K562 (cell line): ENCODE data around the gene CENPX. TPM values are rescaled to one million over a fixed set of nuclear protein-coding genes. Genes with fewer than 3 reads are reported as not detected.
A peak's percentile ranks its signal among the peaks of the same experiment; 100 is the strongest.

ENCODE experiments used
- CBFA2T3 ChIP-seq: fragments of 450-650 bp; IDR thresholded peaks from 2 replicates; pipeline ENCODE4 v1.6.1; 2017
- FUS ChIP-seq: fragments of 200-400 bp; formaldehyde crosslinking; optimal IDR thresholded peaks from 2 replicates; pipeline ENCODE3; 2017; ENCODE audit warnings: low read depth, low read length
- HDAC1 ChIP-seq, 2 experiments: fragments of 450-650 bp; IDR thresholded peaks; 2 replicates each; pipeline ENCODE4 v1.6.1; 2016 to 2017; ENCODE audit warnings: inconsistent platforms in 1 of 2, mild to moderate bottlenecking in 1 of 2, moderate library complexity in 1 of 2
- KHSRP ChIP-seq: fragments of 450-650 bp; IDR thresholded peaks from 2 replicates; pipeline ENCODE4 v1.6.1; 2017
- MYNN ChIP-seq, 2 experiments: sonication (generic); formaldehyde crosslinking in 1 of 2; IDR thresholded peaks; 2 replicates each; pipeline versions ENCODE4 v1.5.0 to v1.6.1; 2016 to 2020; ENCODE audit warnings: antibody characterized with exemption in 1 of 2, missing genetic modification reagents in 1 of 2
- NCOA4 ChIP-seq: fragments of 450-650 bp; IDR thresholded peaks from 2 replicates; pipeline ENCODE4 v1.6.1; 2018; ENCODE audit warnings: mild to moderate bottlenecking; ENCODE audit not compliant: partially characterized antibody
- POLR2G ChIP-seq: fragments of 200-400 bp; formaldehyde crosslinking; IDR thresholded peaks from 2 replicates; pipeline ENCODE4 v1.6.1; 2017; ENCODE audit warnings: low read depth, mild to moderate bottlenecking, antibody characterized with exemption, low read length, moderate library complexity
- polyA plus RNA-seq, 8 experiments: library from polyadenylated mRNA; depleted of rRNA in 4 of 8; stranded (reverse) in 5 of 8; unstranded in 3 of 8; fragments of >200 nt; fragmentation: Nextera tagmentation in 2 of 8; fragmentation: Illumina TruSeq in 1 of 8; extraction: Ambion mirVana in 2 of 8; extraction: Trizol in 1 of 8; gene quantifications; 2 replicates each; pipeline versions ENCODE4 v1.2.1 to v1.2.3, GENCODE V29; 2011 to 2014; ENCODE audit warnings: inconsistent platforms in 1 of 8, missing spikeins in 1 of 8
- total RNA-seq, 7 experiments: library from RNA; depleted of rRNA in 6 of 7; stranded (reverse); fragments of >200 nt in 6 of 7; fragmentation: Illumina TruSeq in 2 of 7; extraction: Trizol in 2 of 7; gene quantifications; 2 replicates each; pipeline versions ENCODE4 v1.2.1 to v1.2.3, GENCODE V29; 2011 to 2021; ENCODE audit warnings: low replicate concordance in 1 of 7
- TF ChIP-seq, protein P1 (sequence below): fragments of 450-650 bp; IDR thresholded peaks from 2 replicates; pipeline ENCODE4 v1.6.1; 2016
- TF ChIP-seq, protein P2 (sequence below): fragments of 450-650 bp; IDR thresholded peaks from 2 replicates; pipeline ENCODE4 v1.7.0; 2016; ENCODE audit warnings: borderline replicate concordance

The CENPX gene
- total and polyA plus RNA-seq, 9 of the 15 experiments (the other 6 are each of a cell fraction or from before 2014, with no cell fraction given): 32.7 to 352 (median 127) TPM

DNA sequence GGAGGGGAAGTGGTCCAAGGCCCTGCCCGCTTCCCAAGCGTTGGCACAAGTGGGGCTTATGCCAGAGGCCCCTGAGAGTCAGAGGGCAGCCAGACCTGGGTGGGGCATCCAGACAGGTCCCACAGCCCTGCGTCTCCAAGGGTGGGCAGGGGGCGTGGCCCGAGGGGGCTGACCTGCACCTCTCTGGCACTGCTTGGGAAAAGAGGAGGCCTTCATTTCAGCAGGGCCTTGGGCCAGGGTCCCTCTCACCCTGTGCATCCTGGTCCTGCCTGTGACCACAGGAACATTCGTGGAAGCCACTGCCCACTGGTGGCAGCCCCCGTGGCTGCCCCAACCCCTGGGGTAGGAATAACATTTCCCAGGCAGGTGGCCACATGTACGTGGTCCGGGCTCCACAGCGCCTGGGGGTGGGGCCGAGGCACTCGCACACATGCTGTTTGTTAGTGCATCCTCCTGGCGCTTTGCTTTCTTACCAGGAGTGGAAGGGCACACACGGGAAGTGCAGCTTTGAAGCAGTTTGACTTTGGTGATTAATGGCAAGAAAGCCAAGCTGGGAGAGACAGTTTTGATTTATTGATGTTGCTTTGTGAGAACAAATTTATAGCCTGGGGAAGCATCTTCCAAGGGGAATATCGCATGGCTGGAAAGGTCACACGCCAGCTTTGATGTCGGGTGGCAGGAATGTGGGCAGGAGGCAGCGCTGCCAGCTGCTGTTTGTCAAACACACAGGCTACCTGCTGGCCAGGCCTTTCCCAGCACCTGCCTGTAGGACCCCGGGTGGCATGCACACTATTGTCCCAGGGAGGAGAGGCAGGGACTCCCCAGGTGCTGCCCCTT, 4.3 kb downstream of the CENPX start (continued):
- TF ChIP-seq FUS (no peak), MYNN (IDR thresholded peaks at IDR 0.05) (no peak; the same call in 1 of the 2 replicates), MYNN (CRISPR knock-in tag; IDR thresholded peaks at IDR 0.05) (no peak), KHSRP (no peak), NCOA4 (no peak), CBFA2T3 (no peak), HDAC1 (IDR thresholded peaks at IDR 0.05) (no peak), POLR2G (peak; percentile 53)
- TF ChIP-seq, protein P1, sequence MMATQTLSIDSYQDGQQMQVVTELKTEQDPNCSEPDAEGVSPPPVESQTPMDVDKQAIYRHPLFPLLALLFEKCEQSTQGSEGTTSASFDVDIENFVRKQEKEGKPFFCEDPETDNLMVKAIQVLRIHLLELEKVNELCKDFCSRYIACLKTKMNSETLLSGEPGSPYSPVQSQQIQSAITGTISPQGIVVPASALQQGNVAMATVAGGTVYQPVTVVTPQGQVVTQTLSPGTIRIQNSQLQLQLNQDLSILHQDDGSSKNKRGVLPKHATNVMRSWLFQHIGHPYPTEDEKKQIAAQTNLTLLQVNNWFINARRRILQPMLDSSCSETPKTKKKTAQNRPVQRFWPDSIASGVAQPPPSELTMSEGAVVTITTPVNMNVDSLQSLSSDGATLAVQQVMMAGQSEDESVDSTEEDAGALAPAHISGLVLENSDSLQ: peak; percentile 54
- TF ChIP-seq, protein P2, sequence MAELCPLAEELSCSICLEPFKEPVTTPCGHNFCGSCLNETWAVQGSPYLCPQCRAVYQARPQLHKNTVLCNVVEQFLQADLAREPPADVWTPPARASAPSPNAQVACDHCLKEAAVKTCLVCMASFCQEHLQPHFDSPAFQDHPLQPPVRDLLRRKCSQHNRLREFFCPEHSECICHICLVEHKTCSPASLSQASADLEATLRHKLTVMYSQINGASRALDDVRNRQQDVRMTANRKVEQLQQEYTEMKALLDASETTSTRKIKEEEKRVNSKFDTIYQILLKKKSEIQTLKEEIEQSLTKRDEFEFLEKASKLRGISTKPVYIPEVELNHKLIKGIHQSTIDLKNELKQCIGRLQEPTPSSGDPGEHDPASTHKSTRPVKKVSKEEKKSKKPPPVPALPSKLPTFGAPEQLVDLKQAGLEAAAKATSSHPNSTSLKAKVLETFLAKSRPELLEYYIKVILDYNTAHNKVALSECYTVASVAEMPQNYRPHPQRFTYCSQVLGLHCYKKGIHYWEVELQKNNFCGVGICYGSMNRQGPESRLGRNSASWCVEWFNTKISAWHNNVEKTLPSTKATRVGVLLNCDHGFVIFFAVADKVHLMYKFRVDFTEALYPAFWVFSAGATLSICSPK: no peak
